HFF-Myc (cell line): ENCODE results near the gene MMP19.

Experiments
- DNase-seq: peaks from one replicate; pipeline ENCODE4 v3.0.0-alpha.2; 2011; ENCODE audit warnings: low read depth; ENCODE audit errors: extremely low read depth
- H3K4me3 ChIP-seq: replicated peaks from 2 replicates; pipeline ENCODE4 v1.5.1; 2011; ENCODE audit warnings: low read depth, mild to moderate bottlenecking, control low read depth, low read length
- CTCF ChIP-seq: IDR thresholded peaks from 2 replicates; pipeline ENCODE4 v1.5.1; 2012; ENCODE audit warnings: mild to moderate bottlenecking, low read depth, low read length, control low read depth; ENCODE audit errors: missing control alignments

Gene MMP19

GRCh38 chr12:55823419-55823818, 19.3 kb downstream of the MMP19 start:
- TF ChIP-seq CTCF, result no peak
- DNase-seq, result no peak
- no peak overlapping the region for H3K4me3 ChIP-seq

- no peak overlapping the region for H3K4me3 ChIP-seq
- DNase-seq, result no peak
- TF ChIP-seq CTCF, result no peak
Measured at GRCh38 chr12:55822228-55822627, 20.5 kb downstream of the MMP19 start.

- TF ChIP-seq CTCF, result peak; percentile 52
- DNase-seq, result no peak
- H3K4me3 ChIP-seq, result no peak overlapping the region
Measured at GRCh38 chr12:55820679-55821078, 22.1 kb downstream of the MMP19 start.

GRCh38 chr12:55818886-55819285, 23.9 kb downstream of the MMP19 start:
- H3K4me3 ChIP-seq, result peak overlapping the region; percentile 84
- no peak for DNase-seq
- no peak for TF ChIP-seq CTCF

- no peak for TF ChIP-seq CTCF
- DNase-seq, result no peak
- peak overlapping the region; percentile 84 for H3K4me3 ChIP-seq
Measured at GRCh38 chr12:55818140-55818728, 24.5 kb downstream of the MMP19 start.

GRCh38 chr12:55817345-55818139, 25.2 kb downstream of the MMP19 start, which contains the start of the genes ORMDL2 and SARNP:
Gene ORMDL2 (plus strand): TSS chr12:55818041. CDS start chr12:55819000, 959 bp downstream.
Gene SARNP (minus strand): TSS chr12:55817724. CDS start chr12:55817701, 23 bp downstream.
- DNase-seq, result peak; percentile 100
- peak within 1 kb of the TSS; percentile 84 for H3K4me3 ChIP-seq
- TF ChIP-seq CTCF, result no peak
